ENCODE measurements around the gene OPRL1. TPM values are rescaled to one million over a fixed set of nuclear protein-coding genes. Genes with fewer than 3 reads are reported as not detected.

The OPRL1 gene
- total RNA-seq, 1 donor from 2014 or later, result 0.49 TPM

DNA sequence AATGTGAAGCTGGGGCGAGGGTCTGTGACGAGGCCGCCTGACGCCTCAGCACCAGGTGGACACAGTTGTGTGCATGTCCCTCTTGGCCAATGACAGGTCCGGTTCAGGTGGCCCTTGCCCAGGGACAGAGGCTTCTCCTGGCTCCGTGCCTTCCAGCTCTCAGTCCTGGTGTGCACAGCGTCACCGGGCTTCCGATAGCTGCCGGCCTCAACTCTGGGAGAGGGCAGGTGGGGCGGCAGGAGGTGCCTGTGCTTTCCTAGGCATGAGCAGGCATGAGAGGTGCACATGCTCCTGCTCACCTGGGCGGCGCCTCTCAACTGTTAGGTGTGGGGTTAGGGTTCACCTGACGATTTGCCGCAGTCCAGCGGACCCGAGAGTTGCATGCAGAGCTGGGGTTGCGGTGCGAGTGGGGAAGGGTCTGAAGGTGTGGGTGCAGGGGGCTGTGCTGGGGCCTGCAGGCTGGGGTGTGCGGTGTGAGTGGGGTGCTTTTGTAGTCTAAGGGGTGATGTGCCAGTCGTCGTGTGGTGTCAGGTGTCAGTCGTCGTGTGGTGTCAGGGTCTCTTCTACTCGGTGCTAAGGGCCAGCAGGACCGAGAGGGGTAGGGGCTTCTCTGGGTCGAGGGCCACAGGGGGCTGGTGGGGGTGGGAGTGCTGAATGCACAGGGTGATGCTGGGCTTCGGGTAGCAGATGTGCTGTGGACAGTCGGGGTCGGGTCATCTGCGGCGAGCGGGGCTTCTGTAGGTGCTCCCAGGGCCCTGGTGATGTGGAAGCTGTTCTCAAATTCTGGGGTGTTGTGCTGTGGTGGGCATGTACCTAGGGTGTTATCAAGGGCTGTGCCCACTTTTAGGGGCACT is 26.7 kb upstream of the OPRL1 start:
- intact Hi-C loops (cut with DNase I), result loop anchor here (10.0 kb wide), 1 partner anchor 198 kb away; no protein-coding TSS in a partner anchor
- no peak for DNase-seq (ENCODE audit: missing footprints)
- no peak for ATAC-seq

DNA sequence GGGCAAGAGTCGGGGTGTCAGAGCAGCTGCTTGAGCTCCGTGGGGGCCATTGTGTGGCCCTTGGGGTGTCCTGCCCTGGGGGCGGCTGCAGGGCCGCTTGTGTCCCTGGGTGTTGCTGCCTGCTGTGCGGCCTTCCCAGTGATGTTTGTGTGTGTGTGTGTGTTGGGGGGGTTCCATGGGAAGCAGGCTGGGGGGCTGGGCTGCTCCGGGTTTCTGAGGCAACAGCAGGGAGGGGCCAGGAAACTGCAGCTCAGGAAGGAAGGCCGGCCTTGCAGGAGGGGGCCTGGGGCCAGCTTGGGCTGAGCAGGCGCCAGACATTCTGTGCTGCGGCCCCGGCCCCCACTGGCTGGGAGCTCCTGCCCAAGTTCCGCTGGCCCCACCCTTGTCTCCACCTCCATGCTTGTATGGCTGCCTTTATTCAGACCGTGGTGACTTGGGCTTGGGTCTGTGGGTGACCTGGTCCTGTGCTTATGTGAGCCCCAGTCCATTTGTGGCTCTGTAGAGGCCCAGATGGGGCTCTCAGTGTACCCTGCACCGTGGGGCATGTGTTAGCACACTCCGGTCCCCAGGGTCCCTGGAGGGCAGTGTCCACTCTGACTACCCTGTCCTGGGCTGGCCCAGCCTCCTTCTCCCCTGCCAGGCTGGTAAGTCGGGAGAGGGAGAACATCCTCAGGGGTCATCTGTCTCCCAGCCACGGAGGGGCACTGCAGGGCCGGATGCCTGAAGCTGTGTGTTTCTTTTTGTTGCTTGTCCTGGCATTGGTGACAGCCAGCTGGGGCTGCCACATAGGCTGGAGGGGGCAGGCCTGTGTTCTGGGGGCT is 25.8 kb upstream of the OPRL1 start:
- intact Hi-C loops (cut with DNase I), result loop anchor here (1.0 to 10.0 kb wide), 2 partner anchors 15 to 199 kb away; no protein-coding TSS in a partner anchor
- no peak for DNase-seq (ENCODE audit: missing footprints)
- ATAC-seq, result peak; percentile 19

DNA sequence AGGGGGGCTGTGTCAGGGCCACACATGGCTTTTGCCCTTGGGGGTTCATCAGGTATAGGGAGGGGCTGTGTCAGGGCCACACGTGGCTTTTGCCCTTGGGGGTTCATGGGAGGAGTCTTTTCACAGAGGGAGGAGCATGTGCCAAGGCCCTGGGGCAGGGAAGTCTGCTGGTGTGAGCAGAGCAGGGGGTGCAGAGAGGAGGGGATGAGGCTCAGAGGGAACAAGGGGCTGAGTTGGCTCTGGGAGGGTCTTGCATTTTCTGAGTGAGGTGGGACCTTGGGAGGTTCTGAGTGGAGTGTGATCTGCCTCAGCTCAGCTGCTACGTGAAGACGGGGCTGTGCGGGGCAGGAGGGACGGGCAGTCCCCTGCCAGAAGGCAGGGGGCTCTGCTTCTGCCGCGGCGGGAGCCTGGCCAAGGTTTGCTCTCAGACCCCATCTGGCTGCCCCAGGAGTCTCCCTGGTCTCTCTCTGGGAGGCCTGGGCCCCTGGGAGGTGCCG is 24.4 kb upstream of the OPRL1 start:
- ATAC-seq (no peak), DNase-seq (ENCODE audit: missing footprints) (no peak)
- intact Hi-C loops (cut with DNase I), result loop anchor here (10.0 kb wide), 1 partner anchor 201 kb away; no protein-coding TSS in a partner anchor

DNA sequence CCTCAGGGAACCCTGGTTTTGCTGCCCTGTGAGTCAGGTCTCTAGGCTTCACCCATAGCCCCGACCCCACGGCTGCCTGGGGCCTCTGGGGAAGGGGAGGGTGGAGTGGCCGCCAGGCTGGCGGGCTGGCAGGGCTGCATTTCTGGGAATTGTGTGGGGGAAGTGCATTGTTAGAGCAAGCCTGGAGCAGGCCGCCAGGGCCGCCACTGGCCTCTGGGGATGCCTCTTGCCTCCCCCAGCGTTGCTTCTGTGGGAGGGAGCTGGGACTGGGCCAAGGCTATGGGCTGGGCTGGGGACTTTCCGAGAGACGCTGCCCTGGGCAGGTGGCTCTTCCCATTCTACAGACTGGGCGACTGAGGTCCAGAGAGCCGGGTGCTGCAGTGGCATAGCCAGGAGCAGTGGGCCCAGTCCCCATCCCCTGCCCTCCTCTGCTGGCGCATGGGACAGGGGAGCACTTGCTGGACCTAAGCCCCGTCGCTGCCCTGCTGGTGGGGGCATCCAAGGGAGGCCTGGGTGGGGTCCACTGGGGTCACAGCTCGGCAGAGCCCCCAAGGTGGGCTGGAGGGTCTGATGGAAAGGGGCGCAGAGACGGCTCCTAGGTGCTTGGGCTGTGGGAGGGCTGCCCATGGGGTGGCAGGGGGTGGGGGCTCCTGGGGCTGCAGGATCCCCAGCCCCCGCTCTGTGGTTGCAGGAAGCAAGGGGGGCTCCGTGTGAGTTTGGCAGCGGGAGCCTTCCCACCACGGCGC is 23.8 kb upstream of the OPRL1 start:
- ATAC-seq (no peak), DNase-seq (ENCODE audit: missing footprints) (no peak)
- intact Hi-C loops (cut with DNase I), result loop anchor here (2.0 to 10.0 kb wide), 2 partner anchors 75 to 201 kb away; partner anchors contain the start of gene PRPF6

DNA sequence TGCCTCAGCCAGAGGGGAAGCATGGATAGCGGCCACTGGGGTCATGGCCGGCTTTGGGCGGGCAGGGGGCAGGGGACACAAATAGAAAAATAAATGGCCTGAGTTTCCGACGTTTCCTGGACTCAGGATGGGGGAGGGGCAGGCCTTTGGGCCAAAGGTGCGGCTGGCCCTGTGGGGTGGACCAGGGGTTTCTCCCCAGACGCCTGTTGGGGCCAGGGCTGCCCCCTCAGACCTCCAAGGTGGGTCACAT is 23.3 kb upstream of the OPRL1 start:
- intact Hi-C loops (cut with DNase I), result loop anchor here (2.0 to 10.0 kb wide), 2 partner anchors 76 to 202 kb away; partner anchors contain the start of gene PRPF6
- no peak for DNase-seq (ENCODE audit: missing footprints)

DNA sequence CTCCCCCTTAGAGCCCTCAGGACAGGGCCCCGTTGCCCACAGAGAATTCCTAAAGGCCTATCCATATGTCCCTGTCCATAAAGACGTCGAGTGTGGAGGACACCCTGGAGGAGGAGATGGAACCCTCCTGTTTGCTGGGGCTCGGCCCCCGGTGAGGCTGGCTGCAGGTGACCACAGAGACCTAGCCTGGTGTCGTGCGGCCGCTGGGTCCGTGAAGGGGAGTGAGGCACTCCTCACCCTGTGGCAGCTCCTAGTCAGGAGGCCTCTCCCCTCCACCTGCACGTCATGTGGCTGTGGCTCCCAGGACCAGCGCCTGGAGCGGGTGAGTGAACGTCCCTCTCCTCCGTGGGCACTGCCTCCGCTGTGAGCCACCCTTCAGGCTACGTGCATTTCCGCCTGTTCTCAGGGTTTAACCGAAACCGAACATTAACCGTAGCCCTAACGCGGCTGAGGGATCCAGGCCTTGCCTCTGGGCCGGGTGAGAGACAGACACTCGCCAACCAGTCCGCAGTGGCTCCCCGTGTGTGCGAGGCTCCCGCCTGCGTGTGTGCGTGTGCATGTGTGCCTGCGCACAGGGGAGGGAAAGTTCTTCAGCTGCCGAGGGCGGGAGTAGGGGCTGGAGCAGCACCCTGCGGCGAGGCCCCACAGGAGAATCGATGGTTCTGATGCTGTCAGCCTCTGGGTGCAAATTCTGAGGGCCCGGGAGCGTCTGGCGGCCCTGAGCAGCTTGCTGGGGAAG is 22.8 kb upstream of the OPRL1 start:
- no peak for ATAC-seq
- DNase-seq (ENCODE audit: missing footprints), result no peak
- intact Hi-C loops (cut with DNase I), result loop anchor here (1.0 to 10.0 kb wide), 3 partner anchors 19 to 202 kb away; partner anchors contain the start of gene PRPF6

More for the DNA sequence above, 23.3 kb upstream of the OPRL1 start:
- ATAC-seq, result no peak

DNA sequence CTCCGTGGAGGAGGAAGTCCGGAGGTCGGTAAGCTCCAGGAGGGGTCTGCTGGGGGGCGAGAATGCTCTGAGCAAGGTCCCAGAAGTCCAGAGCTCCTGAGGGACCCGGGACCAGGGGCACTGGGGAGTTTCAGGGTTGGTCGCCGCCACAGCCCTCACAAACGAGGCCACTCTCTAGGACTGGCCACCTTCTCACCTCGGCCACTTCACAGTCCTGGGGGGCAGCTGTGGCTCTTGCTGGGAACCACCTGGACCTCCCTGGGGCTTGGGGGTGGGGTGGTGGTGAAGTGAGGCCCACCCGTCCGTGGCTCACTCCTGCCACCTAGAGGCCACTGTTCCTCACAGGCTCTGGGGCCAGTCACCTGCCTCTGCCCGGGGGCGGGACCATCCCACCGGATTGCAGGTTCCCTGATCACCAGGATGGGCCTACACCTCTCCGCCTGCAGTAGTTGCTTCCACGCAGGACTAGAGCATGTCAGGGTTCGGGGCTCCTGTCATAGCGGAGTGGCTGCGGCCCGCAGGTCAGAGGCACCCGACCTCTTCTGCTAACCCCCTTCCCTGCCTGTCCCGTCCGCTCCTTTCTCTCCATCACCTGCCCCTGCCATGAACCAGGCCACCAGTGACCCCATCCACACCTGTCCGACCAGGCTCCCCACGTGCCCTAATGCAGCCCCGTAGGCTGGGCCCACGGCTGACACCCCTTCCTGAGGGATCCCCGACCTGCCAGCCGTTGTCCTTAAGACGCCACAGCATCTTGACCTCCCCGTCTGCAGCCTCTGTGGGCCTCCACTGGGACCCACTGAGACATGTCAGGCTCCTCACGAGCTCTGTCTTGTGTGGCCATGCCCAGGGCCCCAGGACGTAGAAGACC is 22.0 kb upstream of the OPRL1 start:
- intact Hi-C loops (cut with DNase I), result loop anchor here (1.0 to 10.0 kb wide), 3 partner anchors 20 to 203 kb away; partner anchors contain the start of gene PRPF6

DNA sequence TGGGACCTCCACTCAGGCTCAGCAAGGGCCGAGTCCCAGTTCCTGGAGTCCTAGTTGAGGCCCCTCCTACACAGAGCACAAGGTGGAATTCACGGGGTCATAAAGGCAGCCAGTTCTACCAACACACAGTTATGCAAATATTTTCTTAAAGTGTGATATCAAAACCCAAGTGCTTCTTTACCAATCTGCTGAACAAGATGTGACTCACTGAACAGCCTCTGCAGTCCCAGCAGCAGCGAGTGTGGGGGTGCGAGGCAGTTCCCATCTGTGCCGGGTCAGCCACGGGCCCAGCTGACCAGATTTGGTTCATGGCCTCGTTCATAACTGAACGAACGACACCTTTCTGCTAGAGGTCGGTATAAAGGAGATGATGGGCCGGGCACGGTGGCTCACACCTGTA is 21.3 kb upstream of the OPRL1 start:
- intact Hi-C loops (cut with DNase I), result loop anchor here (10.0 kb wide), 1 partner anchor 204 kb away; no protein-coding TSS in a partner anchor
- DNase-seq (ENCODE audit: missing footprints) (no peak), ATAC-seq (no peak)

More for the DNA sequence above, 22.0 kb upstream of the OPRL1 start:
- ATAC-seq (peak; percentile 56), DNase-seq (ENCODE audit: missing footprints) (peak; percentile 90)

DNA sequence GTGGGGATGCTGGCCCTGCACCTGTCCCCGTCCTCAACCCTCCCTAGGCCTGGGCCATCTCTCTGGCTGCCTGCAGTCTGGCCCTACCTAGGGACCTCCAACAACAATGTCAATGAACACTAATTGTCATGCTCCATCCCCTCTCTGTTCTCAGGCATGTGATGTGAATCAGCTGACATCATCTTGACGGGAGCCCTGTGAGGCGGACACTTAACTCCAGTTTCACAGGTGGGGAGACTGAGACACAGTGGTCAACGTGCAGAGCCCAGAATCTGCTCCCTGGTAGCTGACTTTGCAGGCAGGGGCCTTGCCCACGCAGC is 17.6 kb upstream of the OPRL1 start:
- intact Hi-C loops (cut with DNase I), result no loop called here
- no peak for ATAC-seq
- no peak for DNase-seq (ENCODE audit: missing footprints)

DNA sequence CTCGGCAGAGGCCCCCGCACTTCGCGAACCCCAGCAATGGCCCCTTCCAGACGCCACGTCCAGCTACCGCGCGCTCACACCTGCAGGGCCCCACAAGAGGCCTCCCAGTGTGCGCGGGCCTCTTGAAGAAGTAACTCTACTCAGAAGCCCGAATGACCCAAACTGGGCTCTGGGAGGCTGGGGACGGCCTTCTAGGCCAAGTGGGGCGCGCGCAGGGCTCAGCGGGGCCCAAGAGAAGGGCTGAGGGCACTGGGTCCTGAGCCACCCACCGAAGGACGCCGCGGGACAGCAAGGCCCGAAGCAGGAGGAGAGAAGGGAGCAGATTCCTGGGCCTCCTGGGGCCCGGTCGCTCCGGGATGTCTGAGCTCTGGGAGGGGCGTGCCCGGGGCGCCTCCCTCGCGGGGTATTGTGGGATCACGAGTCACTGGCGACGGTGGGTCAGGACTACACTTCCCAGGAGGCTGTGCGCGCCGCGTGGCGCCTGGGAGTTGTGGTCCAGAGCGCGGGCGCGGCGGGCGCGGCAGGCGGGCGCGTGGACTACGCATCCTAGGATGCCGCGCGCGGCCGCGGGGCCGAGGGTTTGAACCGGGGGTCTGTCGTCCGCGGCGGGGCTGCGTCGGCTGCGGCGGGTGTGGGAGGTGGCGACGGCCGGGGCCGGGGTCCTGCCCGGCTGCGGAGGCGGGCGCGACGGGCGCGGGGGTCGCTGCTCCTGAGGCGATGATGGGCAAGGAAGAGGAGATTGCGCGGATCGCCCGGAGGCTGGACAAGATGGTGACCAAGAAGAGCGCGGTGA is 17.1 kb upstream of the OPRL1 start, which contains the start of gene TCEA2:
TSS of gene TCEA2 (plus strand) at position 603 of the 793 bp plus-strand sequence. CDS start at position 718, 115 bp downstream.
- ATAC-seq (peak; percentile 98), DNase-seq (ENCODE audit: missing footprints) (peak; percentile 99)
- intact Hi-C loops (cut with DNase I), result no loop called here

DNA sequence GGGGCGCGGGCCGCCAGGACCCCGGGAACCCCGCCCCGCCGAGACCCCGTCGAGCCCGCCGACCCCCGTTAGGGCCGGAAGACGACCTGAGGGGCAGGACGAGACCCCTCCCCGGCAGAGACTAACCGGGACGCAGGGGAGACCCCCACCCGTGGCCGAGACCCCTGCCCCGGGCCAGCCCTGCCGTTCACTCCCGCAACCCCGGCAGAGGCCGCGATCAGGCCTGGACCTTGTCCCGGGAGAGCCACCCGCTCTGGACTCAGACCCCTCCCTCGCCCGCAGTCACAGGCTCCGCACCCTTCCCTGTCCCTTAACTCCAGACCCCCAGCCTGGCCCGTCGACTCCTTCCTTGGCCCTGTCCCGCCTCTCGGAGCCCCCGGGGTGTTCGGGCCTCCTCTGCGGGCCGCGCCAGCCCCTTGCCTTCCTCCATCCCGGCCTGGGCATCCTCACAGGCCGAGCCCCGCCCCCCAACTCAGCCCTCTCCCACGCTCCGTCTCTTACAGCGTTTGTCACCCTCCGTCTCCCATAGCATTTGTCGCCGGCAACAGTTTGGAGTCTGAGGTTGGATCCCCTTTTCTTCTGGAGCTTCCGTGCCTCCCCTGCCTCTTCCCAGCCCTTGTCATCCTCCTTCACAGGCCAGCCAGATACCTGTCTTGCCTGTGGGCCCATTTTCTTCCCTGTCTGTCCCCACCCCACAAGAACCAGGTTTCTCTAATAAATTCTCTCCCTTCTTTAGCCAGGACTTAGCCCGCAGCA is 16.3 kb upstream of the OPRL1 start:
- no peak for ATAC-seq

DNA sequence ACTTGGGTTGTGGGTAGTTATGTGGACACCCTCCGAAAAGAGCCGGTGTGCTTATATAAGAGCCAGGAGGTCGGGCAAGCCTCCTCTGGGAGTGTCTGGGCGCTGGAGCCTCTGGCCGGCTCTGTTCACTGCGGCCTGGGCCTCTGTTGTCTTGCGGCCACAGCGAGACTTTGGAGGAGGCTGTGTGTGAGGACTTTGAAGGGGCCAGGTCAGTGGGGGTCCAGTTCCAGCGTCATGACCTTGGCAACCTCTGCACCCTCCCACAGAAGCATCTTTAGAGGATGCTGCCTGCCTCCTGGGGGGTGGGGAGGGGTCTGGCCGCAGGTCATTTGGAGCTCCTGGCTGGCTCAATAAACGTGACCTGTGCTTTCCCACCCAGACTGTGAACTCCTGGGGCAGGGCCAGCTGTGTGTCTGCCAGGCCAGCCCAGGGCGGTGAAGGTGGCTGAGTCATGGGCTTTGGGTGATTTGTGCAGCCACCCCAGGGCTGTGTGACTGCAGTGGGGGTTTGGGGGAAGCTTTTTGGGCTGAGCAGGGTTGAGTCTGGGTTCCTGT is 15.7 kb upstream of the OPRL1 start:
- DNase-seq (ENCODE audit: missing footprints) (no peak), ATAC-seq (no peak)
- intact Hi-C loops (cut with DNase I), result no loop called here

More for the DNA sequence above, 16.3 kb upstream of the OPRL1 start:
- DNase-seq (ENCODE audit: missing footprints), result no peak
- intact Hi-C loops (cut with DNase I), result no loop called here

DNA sequence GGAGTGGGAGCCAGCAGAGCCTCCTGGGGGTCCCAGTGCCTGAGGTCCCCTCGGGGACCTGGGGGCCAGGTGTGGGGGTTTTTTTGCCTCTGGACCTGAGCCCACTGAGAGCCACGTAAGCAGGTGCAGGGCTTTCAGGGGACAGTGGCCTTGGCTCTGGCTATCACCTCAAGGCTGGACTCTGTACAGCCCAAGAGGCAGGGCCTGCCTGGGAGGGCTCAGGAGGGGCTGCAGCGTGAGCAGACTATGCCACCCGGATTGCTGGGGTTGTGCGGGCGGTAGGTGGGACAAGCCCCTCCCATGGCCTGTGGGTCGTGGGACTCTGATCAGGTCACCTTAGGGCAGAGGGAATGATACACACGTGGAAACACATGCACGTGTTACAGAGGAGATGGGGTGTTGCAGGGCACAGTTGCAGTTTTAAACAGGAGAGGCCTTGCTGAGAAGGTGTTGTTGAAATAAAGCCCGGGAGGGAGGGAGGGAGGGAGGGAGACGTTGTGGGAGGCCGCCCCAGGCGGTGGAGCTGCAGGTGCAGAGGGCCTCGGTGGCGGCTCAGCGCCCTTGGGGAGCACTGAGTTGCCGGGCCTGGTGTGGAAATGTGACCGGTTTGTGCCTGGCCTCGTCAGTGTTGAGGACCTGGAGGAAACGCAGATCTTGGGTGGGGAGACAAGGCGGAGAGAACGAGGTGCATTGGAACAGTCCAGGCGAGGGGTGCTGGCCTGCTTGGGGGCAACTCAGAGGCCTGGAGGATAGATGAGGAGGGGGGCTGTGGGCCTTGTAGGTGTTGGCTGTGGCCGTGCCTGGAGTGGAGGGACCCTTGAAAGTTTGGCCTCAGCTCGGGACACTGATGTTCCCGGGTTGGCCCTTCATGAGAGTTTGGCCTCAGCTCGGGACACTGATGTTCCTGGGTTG is 14.6 kb upstream of the OPRL1 start:
- DNase-seq (ENCODE audit: missing footprints), result no peak
- ATAC-seq, result no peak

DNA sequence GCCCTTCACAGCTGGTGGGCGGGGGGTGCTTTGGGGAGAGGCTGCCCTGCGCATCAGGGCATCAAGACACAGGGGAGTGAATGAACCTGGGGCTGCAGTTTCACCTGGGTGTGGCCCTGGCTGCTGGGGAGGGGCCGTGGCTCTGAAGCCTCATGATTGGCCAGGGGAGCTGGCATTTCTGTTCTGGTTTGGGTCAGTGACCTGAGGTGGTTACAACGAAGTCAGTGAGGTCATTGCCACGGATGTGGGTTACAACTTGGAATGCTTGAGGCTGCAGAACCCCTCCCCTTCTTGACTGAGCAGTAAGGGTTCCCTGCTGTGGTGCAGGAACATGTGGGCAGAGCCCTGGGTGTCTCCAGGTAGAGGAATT is 13.9 kb upstream of the OPRL1 start:
- ATAC-seq, result no peak
- intact Hi-C loops (cut with DNase I), result no loop called here
- no peak for DNase-seq (ENCODE audit: missing footprints)

More for the DNA sequence above, 14.6 kb upstream of the OPRL1 start:
- intact Hi-C loops (cut with DNase I), result no loop called here

Data from Right ventricle myocardium inferior (tissue), 1 donor.